ENCODE data around the gene SHROOM1. TPM values are rescaled to one million over a fixed set of nuclear protein-coding genes. Genes with fewer than 3 reads are reported as not detected.

Gene SHROOM1
- total and polyA plus RNA-seq, 12 donors, result 1.3 to 18.3 (median 5.3) TPM

GRCh38 chr5:132840896-132841295, 10.4 kb upstream of the SHROOM1 start:
- H3K27ac ChIP-seq, result no peak overlapping the region
- intact Hi-C loops (cut with DNase I), result no loop called here
- TF ChIP-seq CTCF (IDR thresholded peaks at IDR 0.05) (no peak), POLR2A (IDR thresholded peaks at IDR 0.05) (no peak)

GRCh38 chr5:132840313-132840712, 9.9 kb upstream of the SHROOM1 start:
- Histone ChIP-seq H3K4me3 (no peak overlapping the region), H3K36me3 (replicated peaks in 1 of 2) (no peaks in the 10 kb centered on the region), H3K9me3 (replicated peaks in 1 of 3) (no peaks in the 10 kb centered on the region), H3K27ac (no peak overlapping the region), H3K4me1 (replicated peaks in 1 of 2) (no peaks in the 10 kb centered on the region), H3K27me3 (no peaks in the 10 kb centered on the region)
- intact Hi-C loops (cut with DNase I), result no loop called here
- no peak for TF ChIP-seq CTCF (IDR thresholded peaks at IDR 0.05)
- WGBS, 4 donors, result 58 to 74% (median 71%) methylated on average over 3 of the region's 3 CpGs
- no peak for DNase-seq

More at GRCh38 chr5:132840896-132841295, 10.4 kb upstream of the SHROOM1 start:
- DNase-seq, result no peak
- Histone ChIP-seq H3K4me1 (replicated peaks in 1 of 2) (no peaks in the 10 kb centered on the region), H3K4me3 (no peak overlapping the region), H3K36me3 (replicated peaks in 1 of 2) (no peaks in the 10 kb centered on the region), H3K9me3 (replicated peaks in 1 of 3) (no peaks in the 10 kb centered on the region), H3K27me3 (no peaks in the 10 kb centered on the region)
- WGBS, 4 donors, result 45 to 78% (median 53%) methylated on average over 1 of the region's 1 CpG

- Histone ChIP-seq H3K36me3 (replicated peaks in 1 of 2) (no peaks in the 10 kb centered on the region), H3K27ac (peak overlapping the region in 1 of 5 donors; percentile 12), H3K4me1 (replicated peaks in 1 of 2) (no peaks in the 10 kb centered on the region), H3K9me3 (replicated peaks in 1 of 3) (no peaks in the 10 kb centered on the region), H3K27me3 (no peaks in the 10 kb centered on the region), H3K4me3 (no peak overlapping the region)
- WGBS, 4 donors, result 80 to 84% (median 81%) methylated on average over 8 of the region's 8 CpGs
- intact Hi-C loops (cut with DNase I), result no loop called here
- TF ChIP-seq POLR2A (IDR thresholded peaks at IDR 0.05) (no peak), CTCF (IDR thresholded peaks at IDR 0.05) (no peak)
- no peak for DNase-seq
Measured at GRCh38 chr5:132839426-132840301, 9.2 kb upstream of the SHROOM1 start.

GRCh38 chr5:132838516-132839282, 8.3 kb upstream of the SHROOM1 start:
- Histone ChIP-seq H3K27me3 (no peaks in the 10 kb centered on the region), H3K36me3 (replicated peaks in 1 of 2) (no peaks in the 10 kb centered on the region), H3K27ac (no peak overlapping the region), H3K9me3 (replicated peaks in 1 of 3) (no peaks in the 10 kb centered on the region), H3K4me1 (replicated peaks in 1 of 2) (no peaks in the 10 kb centered on the region), H3K4me3 (no peak overlapping the region)
- intact Hi-C loops (cut with DNase I), result no loop called here
- TF ChIP-seq POLR2A (IDR thresholded peaks at IDR 0.05) (no peak), CTCF (IDR thresholded peaks at IDR 0.05) (no peak)
- 56 to 82% (median 80%) methylated on average over 3 of the region's 3 CpGs for WGBS, 4 donors
- DNase-seq, result no peak
